LNCAP (cell line): ENCODE measurements around the gene SNX30.
A peak's percentile ranks its signal among the peaks of the same experiment; 100 is the strongest.

Source experiments
- TF ChIP-seq, protein P1 (sequence below): fragments of 450-650 bp; IDR thresholded peaks from 2 replicates; pipeline ENCODE4 v1.5.1; 2017; ENCODE audit warnings: mild to moderate bottlenecking

SNX30 gene

DNA sequence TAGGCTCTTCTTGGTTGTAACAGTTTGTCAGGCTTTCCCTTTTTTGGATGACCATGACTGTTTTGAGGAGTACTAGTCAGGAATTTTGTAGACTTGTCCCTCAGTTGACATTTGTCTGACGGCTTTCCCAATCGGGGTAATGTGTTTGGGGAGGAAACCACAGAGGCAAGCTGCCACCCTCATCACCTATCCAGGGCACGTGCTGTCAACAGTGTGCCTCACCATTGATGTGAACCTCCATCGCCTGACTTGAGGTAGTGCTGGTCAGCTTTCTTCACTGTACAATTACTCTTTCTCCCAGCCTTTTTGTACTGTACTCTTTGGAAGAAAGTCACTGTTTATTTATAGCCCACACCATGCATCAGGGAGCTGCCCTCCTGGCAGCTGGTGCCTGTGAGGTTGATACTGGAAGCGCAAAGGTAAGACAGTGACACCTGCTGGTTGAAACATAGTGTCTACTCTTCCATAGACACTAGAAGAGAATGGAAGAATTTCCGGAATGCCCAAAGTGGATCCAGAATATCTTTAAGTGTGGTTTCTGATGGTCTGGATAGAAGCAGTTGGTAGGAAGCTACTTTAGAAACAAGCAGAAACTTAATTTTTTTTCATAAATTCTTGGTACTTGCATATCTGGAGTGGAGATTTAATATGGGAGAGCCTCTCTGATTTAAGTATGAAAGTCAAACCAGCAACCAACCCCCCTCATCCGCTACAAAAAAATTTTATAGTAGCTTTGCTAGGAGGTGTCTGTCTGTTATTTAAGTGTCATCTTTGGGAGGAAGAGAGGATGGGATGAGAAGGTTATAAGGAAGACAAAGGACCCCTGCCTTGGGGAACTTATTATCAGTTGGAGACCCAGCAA is 69.3 kb downstream of the SNX30 start:
- TF ChIP-seq, protein P1, sequence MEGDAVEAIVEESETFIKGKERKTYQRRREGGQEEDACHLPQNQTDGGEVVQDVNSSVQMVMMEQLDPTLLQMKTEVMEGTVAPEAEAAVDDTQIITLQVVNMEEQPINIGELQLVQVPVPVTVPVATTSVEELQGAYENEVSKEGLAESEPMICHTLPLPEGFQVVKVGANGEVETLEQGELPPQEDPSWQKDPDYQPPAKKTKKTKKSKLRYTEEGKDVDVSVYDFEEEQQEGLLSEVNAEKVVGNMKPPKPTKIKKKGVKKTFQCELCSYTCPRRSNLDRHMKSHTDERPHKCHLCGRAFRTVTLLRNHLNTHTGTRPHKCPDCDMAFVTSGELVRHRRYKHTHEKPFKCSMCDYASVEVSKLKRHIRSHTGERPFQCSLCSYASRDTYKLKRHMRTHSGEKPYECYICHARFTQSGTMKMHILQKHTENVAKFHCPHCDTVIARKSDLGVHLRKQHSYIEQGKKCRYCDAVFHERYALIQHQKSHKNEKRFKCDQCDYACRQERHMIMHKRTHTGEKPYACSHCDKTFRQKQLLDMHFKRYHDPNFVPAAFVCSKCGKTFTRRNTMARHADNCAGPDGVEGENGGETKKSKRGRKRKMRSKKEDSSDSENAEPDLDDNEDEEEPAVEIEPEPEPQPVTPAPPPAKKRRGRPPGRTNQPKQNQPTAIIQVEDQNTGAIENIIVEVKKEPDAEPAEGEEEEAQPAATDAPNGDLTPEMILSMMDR, result peak; percentile 82

GRCh38 chr9:112820881-112821280 is 70.3 kb downstream of the SNX30 start:
- TF ChIP-seq, protein P1, result no peak

GRCh38 chr9:112822618-112823017 is 72.1 kb downstream of the SNX30 start:
- TF ChIP-seq, protein P1, result no peak

GRCh38 chr9:112823257-112823656 is 72.7 kb downstream of the SNX30 start:
- TF ChIP-seq, protein P1, result no peak

DNA sequence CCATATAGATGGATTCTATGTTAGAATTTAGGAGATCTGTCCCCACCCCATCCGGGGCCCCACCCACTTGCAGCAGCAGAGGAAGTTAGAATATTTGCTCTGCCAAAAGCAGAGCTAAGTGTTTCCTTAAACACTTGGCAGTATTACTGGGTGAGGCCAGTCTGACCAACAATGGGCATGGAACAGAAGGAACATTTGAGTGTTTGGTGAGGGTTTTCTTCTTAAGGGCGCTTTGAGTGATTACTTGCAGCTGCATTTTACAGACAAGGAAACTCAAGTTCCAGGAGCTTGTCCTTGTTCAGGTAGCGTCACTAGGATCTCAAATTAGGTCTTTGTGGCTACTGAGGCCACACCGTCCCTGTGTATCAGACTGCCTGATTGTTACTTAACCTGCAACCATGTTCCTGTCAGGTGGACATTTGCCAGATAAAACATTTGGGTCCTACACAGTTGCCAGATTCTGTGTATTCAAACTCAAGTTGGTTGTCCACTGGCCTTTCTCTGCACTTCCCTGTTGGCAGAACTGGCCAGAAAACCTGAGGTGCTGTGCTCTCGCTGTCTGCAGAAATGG is 80.8 kb downstream of the SNX30 start:
- TF ChIP-seq, protein P1, result no peak

DNA sequence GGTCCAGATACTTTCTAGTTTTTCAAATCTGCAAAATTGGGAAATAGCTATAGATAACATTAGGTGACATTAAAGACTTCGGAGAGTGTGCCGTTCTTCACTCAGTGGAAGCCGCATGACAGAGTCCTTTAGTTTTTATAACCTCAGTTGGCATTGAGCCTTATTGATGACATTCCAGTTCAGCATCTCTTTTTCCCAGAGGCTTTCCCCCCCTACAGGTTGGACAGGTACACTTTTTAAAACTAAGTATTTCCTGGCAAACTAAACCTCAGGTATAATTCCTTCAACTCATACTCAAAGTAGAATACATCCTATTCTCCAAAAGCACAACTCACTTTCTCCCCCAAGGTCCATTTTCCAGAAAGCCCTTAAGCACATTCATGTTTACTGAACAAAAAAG is 81.4 kb downstream of the SNX30 start:
- TF ChIP-seq, protein P1, result peak; percentile 34; the same call in 1 of the 2 replicates

- TF ChIP-seq, protein P1, result no peak
Observed at GRCh38 chr9:112833081-112833480, 82.5 kb downstream of the SNX30 start.
